Measurements from ENCODE around the gene CD27.

Gene CD27

GRCh38 chr12:6444031-6444430 lies 724 bp upstream of the CD27 start:
- TF ChIP-seq GATA2 (IDR thresholded peaks at IDR 0.05; ENCODE audit: low read depth, low read length), result no peak
- TF ChIP-seq GATA3 (IDR thresholded peaks at IDR 0.05; ENCODE audit: low read depth, low read length), result no peak

GRCh38 chr12:6450091-6450868 lies 5.5 kb downstream of the CD27 start:
- TF ChIP-seq GATA3 (IDR thresholded peaks at IDR 0.05; ENCODE audit: low read depth, low read length), result no peak
- no peak for TF ChIP-seq GATA2 (IDR thresholded peaks at IDR 0.05; ENCODE audit: low read depth, low read length)

GRCh38 chr12:6450869-6451347 lies 6.2 kb downstream of the CD27 start:
- TF ChIP-seq GATA2 (IDR thresholded peaks at IDR 0.05; ENCODE audit: low read depth, low read length) (no peak), GATA3 (IDR thresholded peaks at IDR 0.05; ENCODE audit: low read depth, low read length) (no peak)

GRCh38 chr12:6451348-6452244 lies 6.8 kb downstream of the CD27 start, which contains the start of gene TAPBPL:
Gene TAPBPL, plus strand, starts transcription at chr12:6452042. Its CDS starts 207 bp downstream, at chr12:6452249.
- TF ChIP-seq GATA3 (IDR thresholded peaks at IDR 0.05; ENCODE audit: low read depth, low read length) (no peak), GATA2 (IDR thresholded peaks at IDR 0.05; ENCODE audit: low read depth, low read length) (no peak)

GRCh38 chr12:6452245-6452943 lies 7.6 kb downstream of the CD27 start:
- TF ChIP-seq GATA3 (IDR thresholded peaks at IDR 0.05; ENCODE audit: low read depth, low read length) (no peak), GATA2 (IDR thresholded peaks at IDR 0.05; ENCODE audit: low read depth, low read length) (no peak)

- no peak for TF ChIP-seq GATA2 (IDR thresholded peaks at IDR 0.05; ENCODE audit: low read depth, low read length)
- TF ChIP-seq GATA3 (IDR thresholded peaks at IDR 0.05; ENCODE audit: low read depth, low read length), result no peak
Measured at GRCh38 chr12:6452944-6453630, 8.3 kb downstream of the CD27 start.

- TF ChIP-seq GATA3 (IDR thresholded peaks at IDR 0.05; ENCODE audit: low read depth, low read length) (no peak), GATA2 (IDR thresholded peaks at IDR 0.05; ENCODE audit: low read depth, low read length) (no peak)
Measured at GRCh38 chr12:6457220-6457945, 12.6 kb downstream of the CD27 start.

- no peak for TF ChIP-seq GATA2 (IDR thresholded peaks at IDR 0.05; ENCODE audit: low read depth, low read length)
- no peak for TF ChIP-seq GATA3 (IDR thresholded peaks at IDR 0.05; ENCODE audit: low read depth, low read length)
Measured at GRCh38 chr12:6458281-6459003, 13.7 kb downstream of the CD27 start.

GRCh38 chr12:6459004-6459337 lies 14.2 kb downstream of the CD27 start:
- TF ChIP-seq GATA3 (IDR thresholded peaks at IDR 0.05; ENCODE audit: low read depth, low read length) (no peak), GATA2 (IDR thresholded peaks at IDR 0.05; ENCODE audit: low read depth, low read length) (no peak)

GRCh38 chr12:6460751-6461371 lies 16.1 kb downstream of the CD27 start:
- no peak for TF ChIP-seq GATA2 (IDR thresholded peaks at IDR 0.05; ENCODE audit: low read depth, low read length)
- TF ChIP-seq GATA3 (IDR thresholded peaks at IDR 0.05; ENCODE audit: low read depth, low read length), result no peak

GRCh38 chr12:6461401-6462233 lies 16.9 kb downstream of the CD27 start:
- TF ChIP-seq GATA2 (IDR thresholded peaks at IDR 0.05; ENCODE audit: low read depth, low read length), result no peak
- TF ChIP-seq GATA3 (IDR thresholded peaks at IDR 0.05; ENCODE audit: low read depth, low read length), result no peak
